ENCODE results near the gene ANAPC2.

Gene ANAPC2

GRCh38 chr9:137226338-137227053 is 38.1 kb upstream of the ANAPC2 start:
- no peak for DNase-seq

DNA sequence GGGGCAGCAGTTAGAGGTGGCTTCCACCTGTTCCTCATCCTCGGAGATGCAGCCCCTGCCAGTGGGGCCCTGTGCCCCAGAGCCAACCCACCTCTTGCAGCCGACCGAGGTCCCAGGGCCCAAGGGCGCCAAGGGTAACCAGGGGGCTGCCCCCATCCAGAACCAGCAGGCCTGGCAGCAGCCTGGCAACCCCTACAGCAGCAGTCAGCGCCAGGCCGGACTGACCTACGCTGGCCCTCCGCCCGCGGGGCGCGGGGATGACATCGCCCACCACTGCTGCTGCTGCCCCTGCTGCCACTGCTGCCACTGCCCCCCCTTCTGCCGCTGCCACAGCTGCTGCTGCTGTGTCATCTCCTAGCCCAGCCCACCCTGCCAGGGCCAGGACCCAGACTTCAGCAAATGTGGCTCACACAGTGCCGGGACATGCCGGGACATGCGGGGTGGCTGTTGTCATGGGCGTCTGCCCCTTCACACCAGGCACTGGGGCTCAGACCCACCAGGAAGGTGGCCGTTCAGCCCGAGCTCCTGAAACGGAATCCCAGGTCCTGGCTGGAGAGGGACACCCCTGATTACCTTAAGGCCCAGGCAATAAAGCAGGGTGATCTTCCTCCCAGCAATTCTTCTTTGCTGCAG is 37.5 kb upstream of the ANAPC2 start:
- DNase-seq = no peak

GRCh38 chr9:137224830-137225694 is 36.7 kb upstream of the ANAPC2 start, which contains the start of gene CYSRT1:
Gene CYSRT1 (plus strand): TSS chr9:137225174. CDS start chr9:137225622, 448 bp downstream.
- peak; percentile 76 for DNase-seq

- peak; percentile 99 for DNase-seq
These were observed 35.0 kb upstream of the ANAPC2 start for GRCh38 chr9:137223078-137223970.

DNA sequence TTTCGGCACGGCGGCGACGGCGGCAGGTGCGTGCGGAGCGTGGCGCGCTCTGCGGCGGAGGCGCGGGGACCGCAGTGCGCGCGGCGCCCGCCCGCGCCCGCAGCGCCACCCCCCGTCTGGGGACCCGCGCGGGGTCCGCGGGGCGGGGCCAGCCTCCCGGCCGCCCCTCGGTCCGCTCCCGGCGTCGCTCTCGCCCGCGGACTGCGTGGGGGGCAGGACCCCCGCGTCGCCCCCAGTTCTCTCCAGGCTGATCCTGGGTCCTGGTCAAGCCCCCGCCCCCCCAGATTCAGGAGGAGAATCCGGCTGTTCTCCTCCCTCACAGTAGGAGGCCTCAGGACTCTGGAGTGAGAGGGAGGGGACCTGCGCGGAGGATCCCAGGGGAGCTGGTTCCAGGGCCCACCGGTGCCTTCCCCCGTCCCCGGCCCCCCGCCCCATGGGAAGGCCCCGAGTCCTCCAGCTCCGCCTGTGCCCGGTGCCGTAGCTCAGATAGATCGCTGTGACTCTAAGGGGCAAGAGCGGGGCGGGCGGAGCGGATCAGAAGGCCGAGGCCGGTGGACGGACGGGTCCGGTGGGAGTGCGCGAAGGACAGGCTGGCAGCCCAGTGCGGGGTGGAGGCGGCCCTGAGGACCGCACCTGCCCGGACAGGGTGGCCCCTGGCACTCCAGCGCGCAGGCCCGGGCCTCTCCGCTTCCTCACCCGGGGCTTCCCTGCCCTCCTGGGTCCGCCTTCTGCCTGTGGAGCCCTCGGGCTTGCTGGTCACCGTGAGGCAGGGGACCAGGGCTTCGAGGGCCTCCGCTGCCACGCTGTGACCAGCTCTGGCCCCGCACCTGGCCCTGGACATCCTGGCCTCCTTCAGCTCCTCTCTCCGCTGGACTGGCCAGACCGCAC is 34.1 kb upstream of the ANAPC2 start, which contains the start of gene RNF208:
Gene RNF208, minus strand, starts transcription at position 51 of the 888 bp plus-strand sequence. CDS start 1,028 bp downstream, outside the sequence.
- no peak for DNase-seq

DNA sequence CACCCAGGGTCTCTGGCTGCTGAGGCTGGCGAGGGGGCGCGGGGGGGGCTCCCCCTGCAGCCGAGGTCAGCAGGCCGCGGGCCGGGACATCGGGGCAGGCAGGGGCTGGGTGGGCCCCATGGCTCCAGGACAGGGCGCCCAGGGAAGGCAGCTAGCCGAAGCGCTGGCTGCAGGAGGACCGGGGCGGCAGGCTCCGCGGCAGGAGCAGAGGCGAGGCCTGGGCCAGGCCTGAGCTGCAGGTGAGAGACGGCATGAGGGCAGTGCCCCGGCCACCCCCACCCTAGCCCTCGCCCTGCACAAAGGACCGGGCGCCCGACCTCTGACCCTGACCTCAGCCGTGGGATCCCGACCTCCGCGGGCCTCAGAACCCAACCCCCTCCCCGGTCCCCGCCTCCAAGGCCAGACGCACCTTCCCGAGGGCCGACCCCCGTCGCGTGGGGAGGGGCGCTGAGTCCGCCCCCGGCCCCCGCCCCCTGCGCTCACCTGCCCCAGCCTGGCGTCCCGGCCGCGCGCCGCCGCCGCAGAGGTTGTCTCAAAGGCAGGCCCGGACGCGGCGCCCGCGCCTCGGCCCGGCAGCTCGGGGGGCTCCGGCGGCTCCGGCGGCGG is 33.2 kb upstream of the ANAPC2 start:
- DNase-seq = no peak

DNA sequence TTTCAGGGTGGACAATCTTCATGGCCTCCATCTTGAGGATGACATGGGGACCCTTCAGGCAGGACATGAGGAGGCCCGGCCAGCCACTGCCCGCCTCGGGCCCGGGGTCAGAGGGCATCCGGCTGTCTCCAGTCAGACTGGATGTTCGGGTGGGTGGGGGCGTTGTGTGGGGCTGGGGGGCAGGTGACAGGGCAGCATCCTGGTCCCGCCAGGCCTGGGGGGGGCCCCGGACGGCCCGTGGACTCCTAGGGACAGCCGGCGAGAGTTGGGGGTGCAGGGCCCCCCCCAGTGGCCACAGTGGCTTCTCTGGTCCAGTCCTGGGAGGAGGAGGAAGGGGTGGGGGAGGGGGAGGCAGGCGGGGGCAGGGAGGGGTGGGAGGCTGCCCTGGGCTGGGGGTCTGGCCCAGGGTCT is 32.7 kb upstream of the ANAPC2 start:
- DNase-seq = no peak

GRCh38 chr9:137220317-137221094 is 32.1 kb upstream of the ANAPC2 start:
- DNase-seq = no peak

- DNase-seq = no peak
These were observed 31.5 kb upstream of the ANAPC2 start for GRCh38 chr9:137219757-137220316.

- peak; percentile 35 for DNase-seq
These were observed 30.5 kb upstream of the ANAPC2 start for GRCh38 chr9:137218754-137219271.

DNA sequence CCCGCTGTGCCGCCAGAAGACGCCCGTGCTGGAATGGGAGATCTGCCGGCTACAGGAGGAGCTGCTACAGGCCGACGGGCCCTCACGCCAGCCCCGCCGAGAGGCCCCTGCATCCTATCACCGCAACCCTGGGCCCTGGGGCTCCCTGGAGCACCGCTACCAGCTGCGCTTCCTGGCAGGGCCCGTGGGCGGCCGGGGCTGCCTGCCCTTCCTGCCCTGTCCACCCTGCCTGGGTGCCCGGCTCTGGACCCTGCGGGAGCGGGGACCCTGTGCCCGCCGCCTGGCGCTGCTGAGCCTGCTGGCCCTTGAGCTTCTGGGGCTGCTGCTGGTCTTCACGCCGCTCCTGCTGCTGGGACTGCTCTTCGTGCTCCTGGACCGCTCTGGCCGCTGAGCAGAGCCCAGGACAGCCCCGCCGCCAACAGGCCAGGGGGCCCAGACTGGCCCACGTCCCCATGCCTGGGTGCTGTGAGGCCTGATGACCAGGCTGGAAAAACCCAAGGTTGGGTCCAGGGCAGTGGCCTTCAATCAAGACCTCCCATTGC is 29.9 kb upstream of the ANAPC2 start:
- no peak for DNase-seq

DNA sequence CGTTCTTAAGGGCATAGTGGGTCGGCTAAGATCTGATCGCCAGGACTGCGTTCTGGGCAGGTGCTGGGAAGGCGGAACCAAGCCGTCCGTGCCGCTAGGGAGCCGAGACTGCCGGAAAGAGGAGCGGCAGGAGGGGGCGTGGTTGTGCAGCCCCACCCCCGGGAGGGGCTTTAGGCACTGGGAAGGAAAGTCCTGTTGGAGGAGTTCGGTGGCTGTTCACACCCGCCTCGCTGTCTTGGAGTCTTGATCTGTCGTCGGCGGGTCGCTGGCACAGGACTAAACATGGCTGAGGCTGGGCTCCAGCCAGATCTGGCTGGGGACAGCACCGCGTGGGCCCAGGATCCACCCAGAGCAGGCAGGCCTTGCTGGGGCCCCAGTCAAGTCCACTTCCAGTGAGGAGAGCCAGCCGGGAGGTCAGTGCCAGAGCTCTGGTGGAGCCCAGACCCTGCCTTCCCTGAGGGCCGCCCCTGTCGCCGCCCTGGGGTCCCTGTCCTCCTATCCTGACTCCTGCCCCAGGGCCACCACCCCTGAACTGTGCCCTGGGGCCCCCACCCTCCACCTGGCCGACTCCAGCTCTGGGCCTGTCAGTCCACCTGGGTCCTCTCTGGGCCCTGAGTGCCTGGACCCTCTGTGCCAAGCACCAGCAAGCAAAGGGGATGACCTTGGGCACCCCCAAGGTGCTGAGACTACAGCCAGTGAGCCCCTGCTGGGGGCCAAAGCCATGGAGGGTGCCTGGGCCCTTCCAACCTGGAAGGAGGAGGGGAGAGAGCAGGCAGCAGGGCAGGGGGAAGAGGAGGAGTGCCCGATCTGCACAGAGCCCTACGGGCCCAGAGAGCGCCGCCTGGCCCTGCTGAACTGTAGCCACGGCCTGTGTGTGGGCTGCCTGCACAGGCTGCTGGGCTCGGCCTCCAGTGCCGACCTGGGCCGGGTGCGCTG is 29.2 kb upstream of the ANAPC2 start:
- DNase-seq = peak; percentile 64

DNA sequence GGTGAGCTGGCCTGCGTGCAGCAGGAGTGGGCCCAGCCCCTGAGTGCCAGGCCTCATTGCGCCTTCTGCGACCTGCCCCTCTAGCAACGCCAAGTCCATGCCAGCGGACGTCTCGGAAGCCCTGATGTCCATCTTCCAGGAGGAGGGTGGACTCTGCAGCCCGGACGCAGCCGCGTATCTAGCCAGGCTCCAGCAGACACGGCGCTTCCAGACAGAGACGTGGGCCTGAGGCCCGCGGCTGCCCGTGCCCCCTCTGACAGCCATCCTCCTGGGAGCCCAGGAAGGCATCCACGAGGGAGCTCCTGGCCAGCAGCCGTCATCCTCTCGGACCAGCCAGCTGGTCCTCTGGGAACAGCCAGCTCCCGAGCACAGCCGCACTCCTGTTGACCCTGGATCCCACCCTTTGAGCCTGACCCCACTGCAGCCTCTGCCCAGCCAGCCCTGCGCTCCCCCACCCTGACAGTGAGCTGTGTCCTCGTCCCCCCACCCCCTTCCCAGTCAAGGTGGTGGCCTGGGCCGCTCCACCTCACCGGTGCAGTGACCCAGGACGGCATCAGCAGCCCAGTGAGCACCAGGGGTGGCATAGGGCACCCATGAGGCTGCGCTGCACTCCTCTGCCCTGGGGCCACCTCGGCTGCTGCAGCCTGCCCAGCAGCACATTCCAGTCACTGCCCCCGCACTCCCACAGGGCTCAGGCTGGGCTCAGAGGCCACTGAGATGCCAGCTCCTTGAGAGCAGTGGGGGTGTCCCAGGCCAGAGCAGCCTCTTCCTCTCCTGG is 28.0 kb upstream of the ANAPC2 start:
- no peak for DNase-seq

- DNase-seq = no peak
These were observed 27.0 kb upstream of the ANAPC2 start for GRCh38 chr9:137215196-137215986.

- DNase-seq = no peak
These were observed 26.3 kb upstream of the ANAPC2 start for GRCh38 chr9:137214620-137215019.
